NCI-H1105 (cell line): Measurements from ENCODE around the gene AGPS.

Experiments
- DNase-seq: peaks from one replicate; lab custom pipeline; 2025; lab: John Stamatoyannopoulos, UW

AGPS gene

DNA sequence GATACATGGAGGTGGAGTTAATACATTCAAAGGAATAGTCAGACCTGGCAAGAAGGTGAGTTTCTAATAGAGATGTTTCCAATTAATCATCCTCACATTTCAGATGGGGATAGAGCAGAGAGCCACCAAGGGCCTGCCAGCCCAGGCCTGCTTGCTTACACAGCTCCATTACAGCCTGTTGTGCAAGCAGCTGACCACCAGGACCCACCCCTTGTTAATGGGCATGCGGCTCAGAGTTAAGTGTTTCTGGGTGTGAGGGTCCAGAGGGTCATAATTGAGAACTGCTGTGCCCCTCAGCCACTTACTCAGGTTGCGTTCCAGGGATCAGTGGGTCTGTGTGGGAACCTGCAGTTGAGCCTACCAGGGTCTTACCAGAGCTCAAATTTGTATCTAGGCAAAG is 199.8 kb downstream of the AGPS start:
- DNase-seq, result no peak

GRCh38 chr2:177592945-177593344 is 200.4 kb downstream of the AGPS start:
- DNase-seq, result no peak

- no peak for DNase-seq
Measured at GRCh38 chr2:177593402-177593801, 200.8 kb downstream of the AGPS start.
